Subcutaneous preadipocyte (primary cell): ENCODE data around the gene PCDHGB3. TPM values are rescaled to one million over a fixed set of nuclear protein-coding genes. Genes with fewer than 3 reads are reported as not detected.

Experiments
- total RNA-seq: library from RNA; depleted of rRNA; stranded (reverse); fragments of >200 nt; gene quantifications from 2 replicates; pipeline ENCODE4 v1.2.3, GENCODE V29; 2012

PCDHGB3 gene
- 2.2 and 2.9 TPM in 2 replicates for total RNA-seq

DNA sequence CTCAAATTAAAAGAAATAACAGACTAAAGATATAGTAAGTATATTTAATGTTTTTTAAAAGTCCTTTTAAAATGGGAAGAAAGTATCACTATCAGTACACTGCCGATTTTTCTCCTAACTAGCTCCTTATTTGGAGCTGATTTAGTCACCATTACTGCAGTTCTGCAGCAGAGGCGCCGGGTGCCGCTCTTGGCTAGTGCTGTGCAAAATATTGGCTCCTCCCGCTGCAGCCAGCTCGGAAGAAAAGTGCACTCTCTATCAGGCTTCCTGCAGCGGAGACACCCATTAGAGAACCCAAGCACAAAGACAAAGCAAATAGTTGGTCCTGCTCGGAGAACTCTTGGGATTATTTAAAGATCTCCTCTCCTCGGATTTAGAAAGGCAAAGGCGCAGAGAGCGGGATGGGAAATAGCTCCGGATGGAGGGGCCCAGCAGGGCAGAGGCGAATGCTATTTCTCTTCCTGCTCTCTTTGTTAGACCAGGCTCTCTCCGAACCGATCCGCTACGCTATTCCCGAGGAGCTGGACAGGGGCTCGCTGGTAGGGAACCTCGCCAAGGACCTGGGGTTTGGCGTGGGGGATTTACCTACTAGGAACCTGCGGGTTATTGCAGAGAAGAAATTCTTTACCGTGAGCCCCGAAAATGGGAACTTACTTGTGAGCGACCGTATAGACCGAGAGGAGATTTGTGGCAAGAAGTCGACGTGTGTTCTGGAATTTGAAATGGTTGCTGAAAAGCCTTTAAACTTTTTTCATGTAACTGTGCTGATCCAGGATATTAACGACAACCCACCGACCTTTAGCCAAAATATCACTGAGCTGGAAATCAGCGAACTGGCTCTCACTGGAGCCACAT is at the start of gene PCDHGB3:
PCDHGB3 (plus strand) TSS at position 249 of the 855 bp plus-strand sequence; CDS start at position 402, 153 bp downstream.

DNA sequence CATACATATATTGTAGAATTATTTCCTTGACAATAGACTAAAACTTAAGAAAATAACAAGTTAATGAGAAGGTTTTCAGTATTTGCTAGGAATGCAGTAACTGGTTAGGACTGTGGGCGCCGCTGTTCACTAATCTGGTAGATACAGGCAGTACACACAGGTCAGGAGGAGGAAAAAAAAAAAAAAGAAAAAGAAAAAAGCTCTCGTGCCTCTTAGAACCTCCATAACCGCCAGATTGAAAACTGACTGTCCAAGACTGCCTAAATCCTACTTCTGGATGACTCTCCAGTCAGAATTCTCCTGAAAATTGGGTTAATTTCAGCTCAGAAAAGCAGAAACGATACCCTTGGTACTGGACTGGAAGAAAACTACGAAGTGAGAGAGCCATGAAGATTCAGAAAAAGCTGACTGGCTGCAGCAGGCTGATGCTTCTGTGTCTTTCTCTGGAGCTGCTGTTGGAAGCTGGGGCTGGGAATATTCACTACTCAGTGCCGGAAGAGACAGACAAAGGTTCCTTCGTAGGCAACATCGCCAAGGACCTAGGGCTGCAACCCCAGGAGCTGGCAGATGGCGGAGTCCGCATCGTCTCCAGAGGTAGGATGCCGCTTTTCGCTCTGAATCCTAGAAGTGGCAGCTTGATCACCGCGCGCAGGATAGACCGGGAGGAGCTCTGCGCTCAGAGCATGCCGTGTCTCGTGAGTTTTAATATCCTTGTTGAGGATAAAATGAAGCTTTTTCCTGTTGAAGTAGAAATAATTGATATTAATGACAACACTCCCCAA is 39.6 kb upstream of the PCDHGB3 start, which contains the start of gene PCDHGA1:
PCDHGA1 (plus strand) TSS at position 216 of the 782 bp plus-strand sequence.

DNA sequence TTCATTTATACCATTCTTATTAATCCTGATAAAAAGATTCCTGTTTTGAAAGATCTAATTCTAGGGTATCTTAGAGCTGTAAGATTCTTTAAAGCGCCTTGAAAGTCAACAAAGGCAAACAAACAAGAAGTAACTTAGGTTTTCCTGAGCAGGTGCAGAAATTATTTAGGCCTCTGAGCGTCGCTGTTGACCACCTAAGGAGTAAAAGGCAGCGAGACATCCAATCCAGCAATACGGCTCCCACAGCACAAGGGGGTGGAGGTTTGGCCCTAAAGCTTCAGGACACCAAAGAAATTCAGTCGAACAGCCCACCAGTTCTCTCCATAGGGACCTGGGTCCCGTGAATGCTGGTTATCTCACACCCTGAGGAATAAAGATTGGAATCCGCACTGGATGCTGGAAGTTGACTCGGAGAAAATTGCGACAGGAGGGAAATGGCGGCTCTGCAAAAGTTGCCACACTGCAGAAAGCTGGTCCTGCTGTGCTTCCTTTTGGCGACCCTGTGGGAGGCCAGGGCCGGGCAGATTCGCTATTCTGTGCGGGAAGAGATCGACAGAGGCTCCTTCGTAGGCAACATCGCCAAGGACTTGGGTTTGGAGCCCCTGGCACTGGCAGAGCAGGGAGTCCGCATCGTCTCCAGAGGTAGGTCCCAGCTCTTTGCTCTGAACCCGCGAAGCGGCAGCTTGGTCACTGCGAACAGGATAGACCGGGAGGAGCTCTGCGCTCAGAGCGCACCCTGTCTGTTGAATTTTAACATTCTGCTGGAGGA is 31.3 kb upstream of the PCDHGB3 start, which contains the start of gene PCDHGA2:
PCDHGA2 (plus strand) TSS at position 223 of the 769 bp plus-strand sequence.

DNA sequence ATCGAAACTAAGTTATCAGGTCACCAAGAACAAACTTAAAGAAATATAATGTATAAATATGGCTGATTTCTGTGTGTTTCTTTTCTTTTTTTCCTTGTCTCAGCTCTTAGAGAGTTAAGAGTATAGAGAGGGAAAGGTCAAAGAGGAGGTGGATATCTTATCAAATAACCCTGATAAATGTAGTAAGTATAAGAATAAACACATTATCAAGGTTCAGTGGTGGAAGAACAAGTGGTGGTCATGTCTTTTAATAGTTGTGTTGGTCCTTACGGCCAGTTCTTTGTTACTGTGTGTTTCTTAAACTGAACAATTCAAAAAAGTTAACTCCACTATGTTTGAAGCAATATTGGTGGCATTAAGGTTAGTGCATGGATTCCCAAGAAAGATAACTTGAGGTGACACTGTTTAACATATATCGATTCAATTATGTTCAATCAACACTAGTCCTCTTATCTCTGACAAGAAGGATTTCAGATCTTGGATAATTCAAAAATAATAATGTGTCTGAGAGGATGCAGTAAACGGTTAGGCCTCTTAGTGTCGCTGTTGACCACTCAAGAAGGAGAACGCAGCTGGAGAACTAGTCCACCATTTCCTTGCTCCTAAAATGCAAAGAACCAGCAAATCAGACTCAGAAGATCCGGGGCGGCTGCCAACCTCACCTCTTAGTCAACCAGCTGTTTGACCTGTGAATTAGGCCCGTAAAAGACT is 26.6 kb upstream of the PCDHGB3 start, which contains the start of gene PCDHGA3:
PCDHGA3 (plus strand) TSS at position 588 of the 711 bp plus-strand sequence. CDS start 205 bp downstream, outside the sequence.

DNA sequence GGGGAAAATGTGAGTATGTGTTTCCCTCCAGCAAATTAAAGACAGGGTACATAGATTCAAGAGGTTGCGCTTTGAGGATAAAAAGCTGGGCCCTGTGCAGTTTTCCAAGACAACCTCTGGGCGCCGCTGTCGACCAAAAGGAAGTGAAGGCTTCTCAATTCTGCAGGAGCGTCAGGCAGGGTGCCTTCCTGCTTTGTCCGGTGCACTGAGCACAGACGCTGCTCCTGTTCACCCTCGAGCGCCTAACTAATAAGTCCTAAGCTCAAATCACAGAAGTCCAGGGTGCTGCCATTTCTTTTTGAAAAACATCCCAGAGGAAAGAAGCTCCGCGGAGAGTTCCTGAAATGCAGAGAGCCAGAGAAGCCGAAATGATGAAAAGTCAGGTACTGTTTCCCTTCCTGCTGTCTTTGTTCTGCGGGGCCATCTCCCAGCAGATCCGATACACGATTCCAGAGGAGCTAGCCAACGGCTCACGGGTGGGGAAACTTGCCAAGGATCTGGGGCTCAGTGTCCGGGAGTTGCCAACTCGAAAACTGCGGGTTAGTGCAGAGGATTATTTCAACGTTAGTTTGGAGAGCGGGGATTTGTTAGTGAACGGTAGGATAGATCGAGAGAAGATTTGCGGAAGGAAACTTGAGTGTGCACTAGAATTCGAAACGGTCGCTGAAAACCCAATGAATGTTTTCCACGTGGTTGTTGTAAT is 20.0 kb upstream of the PCDHGB3 start, which contains the start of gene PCDHGB1:
PCDHGB1 (plus strand) TSS at position 183 of the 703 bp plus-strand sequence; CDS start at position 345, 162 bp downstream.

DNA sequence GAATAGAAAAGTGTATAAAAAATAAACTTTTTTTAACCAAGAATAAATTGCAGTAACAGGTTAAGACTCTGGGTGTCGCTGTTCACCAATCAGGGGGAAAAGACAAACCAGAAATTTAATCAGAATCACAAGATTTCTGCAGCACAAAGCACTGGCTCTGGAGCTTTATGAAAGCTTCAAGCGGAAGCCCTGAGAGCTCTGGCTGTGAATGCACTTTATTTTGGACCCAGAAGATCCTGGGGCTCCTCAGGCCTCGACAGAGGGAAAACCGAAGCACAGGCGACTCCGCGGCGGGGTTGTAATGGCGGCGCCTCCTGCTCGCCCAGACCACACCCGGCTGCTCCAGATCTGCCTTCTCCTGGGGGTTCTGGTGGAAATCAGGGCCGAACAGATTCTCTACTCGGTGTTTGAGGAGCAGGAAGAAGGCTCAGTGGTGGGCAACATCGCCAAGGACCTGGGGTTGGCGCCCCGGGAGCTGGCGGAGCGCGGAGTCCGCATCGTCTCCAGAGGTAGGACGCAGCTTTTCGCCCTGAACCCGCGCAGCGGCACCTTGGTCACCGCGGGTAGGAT is 15.1 kb upstream of the PCDHGB3 start, which contains the start of gene PCDHGA4:
PCDHGA4 (plus strand) TSS at position 122 of the 570 bp plus-strand sequence; CDS start at position 209, 87 bp downstream.

DNA sequence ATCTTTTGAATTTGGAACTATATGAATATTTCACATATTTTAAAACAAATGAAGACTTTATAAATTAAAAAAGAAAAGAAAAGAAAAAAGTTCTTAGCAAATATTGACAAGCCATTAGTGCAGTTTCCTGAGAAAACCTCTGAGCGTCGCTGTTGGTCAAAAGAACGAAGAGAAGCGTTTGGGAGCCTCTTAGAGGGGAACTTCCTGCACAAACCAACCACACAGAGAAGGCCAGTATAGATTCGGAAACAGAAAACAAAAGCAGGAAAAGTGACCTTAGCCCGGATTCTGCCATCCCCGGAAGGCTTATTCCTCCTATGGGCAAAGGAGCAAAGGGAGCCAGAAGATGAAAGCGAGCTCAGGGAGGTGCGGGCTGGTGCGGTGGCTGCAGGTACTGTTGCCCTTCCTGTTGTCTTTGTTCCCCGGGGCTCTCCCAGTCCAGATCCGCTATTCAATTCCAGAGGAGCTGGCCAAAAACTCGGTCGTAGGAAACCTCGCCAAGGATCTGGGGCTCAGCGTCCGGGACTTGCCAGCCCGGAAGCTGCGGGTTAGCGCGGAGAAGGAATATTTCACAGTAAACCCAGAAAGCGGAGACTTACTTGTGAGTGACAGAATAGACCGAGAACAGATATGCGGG is 10.1 kb upstream of the PCDHGB3 start, which contains the start of gene PCDHGB2:
PCDHGB2 (plus strand) TSS at position 205 of the 637 bp plus-strand sequence; CDS start at position 347, 142 bp downstream.

DNA sequence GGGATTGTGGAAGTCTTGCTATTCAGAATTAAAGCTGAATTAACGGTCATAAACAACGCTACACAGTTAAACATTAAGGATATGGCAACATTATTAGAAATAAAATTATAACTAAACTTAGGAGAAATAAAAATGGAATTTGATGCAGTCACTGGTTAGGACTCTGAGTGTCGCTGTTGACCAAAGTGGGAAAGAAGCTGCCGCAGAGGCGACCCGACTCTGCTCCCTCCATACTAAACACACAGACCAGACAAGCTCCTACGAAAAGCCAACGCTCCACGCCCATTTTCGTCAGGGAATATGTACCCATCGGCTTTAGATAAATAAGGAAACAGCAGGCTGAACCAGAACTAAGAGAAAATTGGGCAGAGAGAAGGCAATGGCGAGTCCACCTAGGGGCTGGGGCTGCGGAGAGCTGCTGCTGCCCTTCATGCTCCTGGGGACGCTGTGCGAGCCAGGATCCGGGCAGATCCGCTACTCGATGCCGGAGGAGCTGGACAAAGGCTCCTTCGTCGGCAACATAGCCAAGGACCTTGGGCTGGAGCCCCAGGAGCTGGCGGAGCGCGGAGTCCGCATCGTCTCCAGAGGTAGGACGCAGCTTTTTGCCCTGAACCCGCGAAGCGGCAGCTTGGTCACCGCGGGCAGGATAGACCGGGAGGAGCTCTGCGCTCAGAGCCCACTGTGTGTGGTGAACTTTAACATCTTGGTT is 5.9 kb upstream of the PCDHGB3 start, which contains the start of gene PCDHGA5:
PCDHGA5 (plus strand) TSS at position 211 of the 709 bp plus-strand sequence; CDS start at position 380, 169 bp downstream.

DNA sequence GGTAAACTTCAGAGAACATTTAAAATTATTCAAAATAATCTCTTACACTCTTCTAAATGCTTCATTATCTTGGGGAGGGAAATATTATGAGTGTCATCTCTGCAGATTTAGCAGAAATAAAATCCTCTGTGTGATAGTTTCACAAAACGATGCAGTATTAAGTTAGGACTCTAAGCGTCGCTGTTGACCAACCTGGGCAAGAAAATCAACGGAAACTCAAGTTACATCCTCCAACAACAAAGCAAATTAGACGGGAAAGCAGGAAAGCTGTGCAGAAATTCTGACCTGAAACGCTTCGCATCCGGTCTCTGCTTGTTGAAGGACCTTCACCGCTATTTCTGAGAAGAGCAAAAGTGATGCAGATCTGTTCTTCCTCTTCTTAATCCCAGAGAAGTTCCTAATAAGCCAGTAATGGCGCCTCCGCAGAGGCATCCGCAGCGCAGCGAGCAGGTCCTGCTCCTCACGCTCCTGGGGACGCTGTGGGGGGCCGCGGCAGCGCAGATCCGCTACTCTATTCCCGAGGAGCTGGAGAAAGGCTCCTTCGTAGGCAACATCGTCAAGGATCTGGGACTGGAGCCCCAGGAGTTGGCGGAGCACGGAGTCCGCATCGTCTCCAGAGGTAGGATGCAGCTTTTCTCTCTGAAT is 3.8 kb downstream of the PCDHGB3 start, which contains the start of gene PCDHGA6:
PCDHGA6 (plus strand) TSS at position 219 of the 645 bp plus-strand sequence; CDS start at position 412, 193 bp downstream.

DNA sequence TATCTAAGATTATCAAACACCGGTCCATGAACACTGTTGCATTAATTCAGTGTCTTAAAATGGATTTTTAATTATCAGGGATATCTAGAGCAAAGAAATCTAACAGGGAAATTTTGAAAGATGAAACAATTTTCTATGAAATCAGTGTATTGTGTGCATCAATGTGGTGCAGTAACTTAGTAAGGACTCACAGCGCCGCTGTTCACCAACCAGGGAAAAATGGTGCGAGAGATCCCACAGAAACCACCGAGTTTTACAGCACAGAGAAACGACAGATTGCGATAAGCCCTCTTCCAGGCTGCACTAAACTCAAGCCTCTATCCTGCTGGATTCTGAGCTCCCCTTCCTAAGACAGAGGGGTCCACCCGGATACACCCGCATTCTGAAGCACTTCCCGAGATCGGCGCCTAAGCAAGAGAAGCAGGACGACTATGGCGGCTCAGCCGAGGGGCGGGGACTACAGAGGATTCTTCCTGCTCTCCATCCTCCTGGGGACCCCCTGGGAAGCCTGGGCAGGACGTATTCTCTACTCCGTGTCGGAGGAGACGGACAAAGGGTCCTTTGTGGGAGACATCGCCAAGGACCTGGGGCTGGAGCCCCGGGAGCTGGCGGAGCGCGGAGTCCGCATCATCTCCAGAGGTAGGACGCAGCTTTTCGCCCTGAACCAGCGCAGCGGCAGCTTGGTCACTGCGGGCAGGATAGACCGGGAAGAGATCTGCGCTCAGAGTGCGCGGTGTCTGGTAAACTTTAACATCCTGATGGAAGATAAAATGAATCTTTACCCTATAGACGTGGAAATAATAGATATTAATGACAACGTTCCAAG is 12.6 kb downstream of the PCDHGB3 start, which contains the start of gene PCDHGA7:
PCDHGA7 (plus strand) TSS at position 274 of the 826 bp plus-strand sequence; CDS start at position 432, 158 bp downstream.

DNA sequence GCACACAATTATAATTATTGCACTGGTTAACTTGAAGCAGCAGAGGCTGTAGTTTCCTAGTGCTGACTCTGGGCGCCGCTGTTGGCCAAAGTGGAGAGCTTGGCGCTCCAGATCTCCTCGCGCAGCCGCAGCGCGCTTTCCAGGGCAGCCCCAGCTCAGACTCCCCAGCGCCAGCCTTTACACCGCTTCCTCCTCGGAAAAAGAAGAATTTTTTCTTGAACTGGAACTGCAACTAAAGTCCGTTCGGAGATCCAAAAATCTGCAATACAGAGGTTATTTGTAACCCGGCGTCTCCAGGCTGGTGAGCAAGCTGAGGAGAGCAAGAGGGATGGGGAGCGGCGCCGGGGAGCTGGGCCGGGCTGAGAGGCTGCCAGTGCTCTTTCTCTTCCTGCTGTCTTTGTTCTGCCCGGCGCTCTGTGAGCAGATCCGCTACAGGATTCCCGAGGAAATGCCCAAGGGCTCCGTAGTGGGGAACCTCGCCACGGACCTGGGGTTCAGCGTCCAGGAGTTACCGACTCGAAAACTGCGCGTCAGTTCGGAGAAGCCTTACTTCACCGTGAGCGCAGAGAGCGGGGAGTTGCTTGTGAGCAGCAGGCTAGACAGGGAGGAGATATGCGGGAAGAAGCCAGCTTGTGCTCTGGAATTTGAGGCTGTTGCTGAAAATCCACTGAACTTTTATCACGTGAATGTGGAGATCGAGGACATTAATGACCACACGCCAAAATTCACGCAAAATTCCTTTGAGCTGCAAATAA is 17.7 kb downstream of the PCDHGB3 start, which contains the start of gene PCDHGB4:
PCDHGB4 (plus strand) TSS at position 142 of the 755 bp plus-strand sequence; CDS start at position 329, 187 bp downstream.

DNA sequence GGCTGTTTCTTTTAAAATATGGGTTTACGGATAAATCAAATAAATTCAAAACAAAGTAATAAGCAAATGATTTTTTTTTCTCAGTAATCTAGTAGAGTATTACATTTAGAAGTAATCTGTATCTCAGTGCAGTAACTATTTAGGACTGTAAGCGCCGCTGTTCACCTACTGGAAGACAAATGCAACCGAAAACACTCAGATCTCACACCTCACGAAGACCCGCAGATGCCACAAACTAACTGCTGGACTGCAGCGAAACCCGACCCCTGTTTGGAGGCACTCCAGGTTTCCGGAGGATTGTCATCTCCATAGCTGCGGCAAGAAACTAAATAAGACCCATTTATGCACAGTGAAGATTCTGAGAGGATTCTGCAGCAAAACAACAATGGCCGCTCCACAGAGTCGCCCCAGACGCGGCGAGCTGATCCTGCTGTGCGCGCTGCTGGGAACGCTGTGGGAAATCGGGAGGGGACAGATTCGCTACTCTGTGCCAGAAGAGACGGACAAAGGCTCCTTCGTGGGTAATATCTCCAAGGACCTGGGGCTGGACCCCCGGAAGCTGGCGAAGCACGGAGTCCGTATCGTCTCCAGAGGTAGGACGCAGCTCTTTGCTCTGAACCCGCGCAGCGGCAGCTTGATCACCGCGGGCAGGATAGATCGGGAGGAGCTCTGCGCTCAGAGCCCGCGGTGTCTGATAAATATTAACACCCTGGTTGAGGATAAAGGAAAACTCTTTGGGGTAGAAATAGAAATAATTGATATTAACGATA is 22.6 kb downstream of the PCDHGB3 start, which contains the start of gene PCDHGA8:
PCDHGA8 (plus strand) TSS at position 205 of the 770 bp plus-strand sequence; CDS start at position 386, 181 bp downstream.

DNA sequence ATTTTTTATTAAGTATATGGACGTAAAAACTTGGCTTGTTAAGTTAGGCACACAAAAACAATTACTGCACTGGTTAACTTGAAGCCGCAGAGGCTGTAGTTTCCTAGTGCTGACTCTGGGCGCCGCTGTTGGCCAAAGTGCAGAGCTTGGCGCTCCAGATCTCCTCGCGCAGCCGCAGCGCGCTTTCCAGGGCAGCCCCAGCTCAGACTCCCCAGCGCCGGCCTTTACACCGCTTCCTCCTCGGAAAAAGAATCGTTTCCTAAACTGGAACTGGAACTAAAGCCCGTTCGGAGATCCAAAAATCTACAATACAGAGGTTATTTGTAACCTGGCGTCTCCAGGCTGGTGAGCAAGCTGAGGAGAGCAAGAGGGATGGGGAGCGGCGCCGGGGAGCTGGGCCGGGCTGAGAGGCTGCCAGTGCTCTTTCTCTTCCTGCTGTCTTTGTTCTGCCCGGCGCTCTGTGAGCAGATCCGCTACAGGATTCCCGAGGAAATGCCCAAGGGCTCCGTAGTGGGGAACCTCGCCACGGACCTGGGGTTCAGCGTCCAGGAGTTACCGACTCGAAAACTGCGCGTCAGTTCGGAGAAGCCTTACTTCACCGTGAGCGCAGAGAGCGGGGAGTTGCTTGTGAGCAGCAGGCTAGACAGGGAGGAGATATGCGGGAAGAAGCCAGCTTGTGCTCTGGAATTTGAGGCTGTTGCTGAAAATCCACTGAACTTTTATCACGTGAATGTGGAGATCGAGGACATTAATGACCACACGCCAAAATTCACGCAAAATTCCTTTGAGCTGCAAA is 27.9 kb downstream of the PCDHGB3 start, which contains the start of gene PCDHGB5:
PCDHGB5 (plus strand) TSS at position 192 of the 796 bp plus-strand sequence; CDS start at position 373, 181 bp downstream.

DNA sequence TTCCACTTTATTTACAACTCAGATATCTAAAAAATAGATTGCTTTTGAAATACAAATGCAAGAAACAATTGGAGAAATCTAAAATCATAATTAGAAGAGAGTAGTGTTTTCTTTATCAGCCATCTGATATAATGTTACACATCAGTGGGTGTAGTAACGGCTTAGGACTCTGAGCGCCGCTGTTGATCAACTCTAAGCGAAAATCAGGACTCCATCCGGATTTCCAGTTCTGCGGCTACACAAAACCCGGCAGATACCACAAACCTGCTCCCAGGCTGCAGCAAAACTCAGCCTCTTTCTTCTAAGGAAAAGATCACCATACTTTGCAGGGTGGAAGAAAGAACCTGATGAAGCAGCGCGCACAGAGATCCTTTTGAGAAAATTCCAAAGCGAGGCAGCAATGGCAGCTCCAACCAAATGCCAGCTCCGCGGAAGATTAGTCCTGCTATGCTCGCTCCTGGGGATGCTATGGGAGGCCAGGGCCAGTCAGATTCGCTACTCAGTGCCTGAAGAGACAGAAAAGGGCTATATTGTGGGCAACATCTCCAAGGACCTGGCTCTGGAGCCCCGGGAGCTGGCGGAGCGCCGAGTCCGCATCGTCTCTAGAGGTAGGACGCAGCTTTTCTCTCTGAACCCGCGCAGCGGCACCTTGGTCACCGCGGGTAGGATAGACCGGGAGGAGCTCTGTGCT is 32.7 kb downstream of the PCDHGB3 start, which contains the start of gene PCDHGA9:
PCDHGA9 (plus strand) TSS at position 226 of the 691 bp plus-strand sequence; CDS start at position 401, 175 bp downstream.

